ENCODE measurements around the gene RMC1. TPM values are rescaled to one million over a fixed set of nuclear protein-coding genes. Genes with fewer than 3 reads are reported as not detected.
A peak's percentile ranks its signal among the peaks of the same experiment; 100 is the strongest.

Gene RMC1
- polyA plus RNA-seq, 4 donors, result 9.5 to 96.4 (median 44.1) TPM

DNA sequence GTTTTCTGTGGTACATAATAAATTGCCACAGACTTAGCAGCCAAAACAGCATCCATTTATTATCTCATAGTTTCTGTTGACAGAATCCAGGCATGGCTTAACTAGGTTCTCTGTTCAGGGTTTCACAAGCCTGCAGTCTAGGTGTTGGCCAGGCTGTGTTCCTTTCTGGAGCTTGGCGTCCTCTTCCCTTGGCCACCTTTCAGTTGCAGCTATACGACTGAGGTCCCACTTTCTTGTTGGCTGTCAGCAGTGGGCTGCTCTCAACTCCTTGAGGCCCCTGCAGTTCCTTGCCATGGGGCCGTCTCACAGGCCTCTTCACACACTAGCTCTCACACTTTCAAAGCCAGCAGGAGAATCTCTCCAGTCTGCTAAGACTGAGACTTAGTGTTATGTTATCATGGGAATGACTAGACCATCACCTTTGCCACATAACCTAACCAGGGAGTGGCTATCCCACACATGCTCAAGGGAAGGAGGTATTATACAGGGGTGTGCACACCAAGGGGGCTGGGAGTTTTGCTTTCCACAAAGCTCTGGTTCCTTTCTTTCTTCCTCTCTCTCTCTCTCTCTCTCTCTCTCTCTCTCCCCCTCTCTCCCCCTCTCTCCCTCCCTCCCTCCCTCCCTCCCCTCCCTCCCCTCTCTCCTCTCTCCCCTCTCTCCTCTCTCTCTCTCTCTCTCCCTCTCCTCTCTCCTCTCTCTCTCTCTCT lies 34.4 kb upstream of the RMC1 start:
- Histone ChIP-seq H3K4me1 (ENCODE audit: control insufficient read depth in 3 of 3, insufficient read depth in 2 of 3, low read depth in 1 of 3, low read length in 2 of 3) (no peaks in the 10 kb centered on the region), H3K27ac (ENCODE audit: low read depth in 1 of 3, low read length in 2 of 3) (no peak overlapping the region), H3K9me3 (ENCODE audit: control insufficient read depth in 2 of 2, insufficient read depth in 1 of 2, low read depth in 1 of 2, low read length in 1 of 2) (no peaks in the 10 kb centered on the region), H3K27me3 (ENCODE audit: control insufficient read depth in 3 of 3, insufficient read depth in 3 of 3, low read length in 3 of 3) (no peaks in the 10 kb centered on the region), H3K36me3 (ENCODE audit: control insufficient read depth in 3 of 3, insufficient read depth in 2 of 3, low read depth in 1 of 3, low read length in 3 of 3) (peaks cover 8 to 46% (median 33%) of the 10 kb centered on the region in 3 donors), H3K4me3 (ENCODE audit: low read depth in 1 of 3, low read length in 3 of 3) (no peak overlapping the region)
- DNase-seq (no peak), FAIRE-seq (no peak)
- 92 to 96% (median 93%) methylated on average over 3 of the region's 3 CpGs for WGBS, 3 donors

GRCh38 chr18:23470620-23471387 lies 32.5 kb upstream of the RMC1 start:
- peaks cover 8 to 55% (median 37%) of the 10 kb centered on the region in 3 donors for H3K36me3 ChIP-seq (ENCODE audit: control insufficient read depth in 3 of 3, insufficient read depth in 2 of 3, low read depth in 1 of 3, low read length in 3 of 3)
- WGBS, 3 donors, result 94 to 99% (median 96%) methylated on average over 2 of the region's 2 CpGs
- no peak for FAIRE-seq

DNA sequence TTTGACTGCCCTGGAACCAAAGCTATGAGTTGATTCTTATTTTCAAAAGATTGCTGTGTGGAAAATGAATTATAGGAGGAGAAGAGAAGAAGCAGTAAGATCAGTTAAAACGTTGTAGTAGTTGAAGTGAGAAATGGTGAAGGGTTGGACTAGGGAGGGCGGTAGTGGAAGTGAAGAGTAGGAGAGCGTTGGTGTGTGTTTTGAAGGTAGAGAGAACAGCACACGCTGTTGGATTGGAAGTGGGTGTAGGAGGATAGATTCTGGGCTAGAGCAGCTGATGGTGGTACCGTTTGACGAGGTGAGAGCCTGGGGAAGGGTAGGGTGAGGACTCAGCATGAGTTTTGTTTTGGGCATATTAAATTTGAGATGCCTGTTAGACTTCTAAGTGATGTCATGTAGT lies 31.8 kb upstream of the RMC1 start:
- Histone ChIP-seq H3K27me3 (ENCODE audit: control insufficient read depth in 3 of 3, insufficient read depth in 3 of 3, low read length in 3 of 3) (no peaks in the 10 kb centered on the region), H3K9me3 (ENCODE audit: control insufficient read depth in 2 of 2, insufficient read depth in 1 of 2, low read depth in 1 of 2, low read length in 1 of 2) (no peaks in the 10 kb centered on the region), H3K36me3 (ENCODE audit: control insufficient read depth in 3 of 3, insufficient read depth in 2 of 3, low read depth in 1 of 3, low read length in 3 of 3) (peaks cover 11 to 55% (median 32%) of the 10 kb centered on the region in 3 donors), H3K27ac (ENCODE audit: low read depth in 1 of 3, low read length in 2 of 3) (no peak overlapping the region), H3K4me1 (ENCODE audit: control insufficient read depth in 3 of 3, insufficient read depth in 2 of 3, low read depth in 1 of 3, low read length in 2 of 3) (no peaks in the 10 kb centered on the region), H3K4me3 (ENCODE audit: low read depth in 1 of 3, low read length in 3 of 3) (no peak overlapping the region)
- 93 to 95% (median 94%) methylated on average over 6 of the region's 6 CpGs for WGBS, 3 donors
- no peak for FAIRE-seq
- DNase-seq, result no peak

More at GRCh38 chr18:23470620-23471387, 32.5 kb upstream of the RMC1 start:
- Histone ChIP-seq H3K4me3 (ENCODE audit: low read depth in 1 of 3, low read length in 3 of 3) (no peak overlapping the region), H3K4me1 (ENCODE audit: control insufficient read depth in 3 of 3, insufficient read depth in 2 of 3, low read depth in 1 of 3, low read length in 2 of 3) (no peaks in the 10 kb centered on the region), H3K27me3 (ENCODE audit: control insufficient read depth in 3 of 3, insufficient read depth in 3 of 3, low read length in 3 of 3) (no peaks in the 10 kb centered on the region), H3K9me3 (ENCODE audit: control insufficient read depth in 2 of 2, insufficient read depth in 1 of 2, low read depth in 1 of 2, low read length in 1 of 2) (no peaks in the 10 kb centered on the region), H3K27ac (ENCODE audit: low read depth in 1 of 3, low read length in 2 of 3) (no peak overlapping the region)
- no peak for DNase-seq

GRCh38 chr18:23479829-23480505 lies 23.3 kb upstream of the RMC1 start:
- DNase-seq (no peak), FAIRE-seq (no peak)
- Histone ChIP-seq H3K27me3 (ENCODE audit: control insufficient read depth in 3 of 3, insufficient read depth in 3 of 3, low read length in 3 of 3) (no peaks in the 10 kb centered on the region), H3K4me1 (ENCODE audit: control insufficient read depth in 3 of 3, insufficient read depth in 2 of 3, low read depth in 1 of 3, low read length in 2 of 3) (no peaks in the 10 kb centered on the region), H3K36me3 (ENCODE audit: control insufficient read depth in 3 of 3, insufficient read depth in 2 of 3, low read depth in 1 of 3, low read length in 3 of 3) (peaks cover 5 to 50% (median 19%) of the 10 kb centered on the region in 3 donors), H3K27ac (ENCODE audit: low read depth in 1 of 3, low read length in 2 of 3) (no peak overlapping the region), H3K4me3 (ENCODE audit: low read depth in 1 of 3, low read length in 3 of 3) (no peak overlapping the region), H3K9me3 (ENCODE audit: control insufficient read depth in 2 of 2, insufficient read depth in 1 of 2, low read depth in 1 of 2, low read length in 1 of 2) (no peaks in the 10 kb centered on the region)
- 76 to 90% (median 82%) methylated on average over 3 of the region's 3 CpGs for WGBS, 3 donors

GRCh38 chr18:23484561-23485182 lies 18.6 kb upstream of the RMC1 start:
- Histone ChIP-seq H3K36me3 (ENCODE audit: control insufficient read depth in 3 of 3, insufficient read depth in 2 of 3, low read depth in 1 of 3, low read length in 3 of 3) (peaks cover 2 to 15% (median 3%) of the 10 kb centered on the region in 3 donors), H3K27me3 (ENCODE audit: control insufficient read depth in 3 of 3, insufficient read depth in 3 of 3, low read length in 3 of 3) (no peaks in the 10 kb centered on the region), H3K4me3 (ENCODE audit: low read depth in 1 of 3, low read length in 3 of 3) (no peak overlapping the region), H3K9me3 (ENCODE audit: control insufficient read depth in 2 of 2, insufficient read depth in 1 of 2, low read depth in 1 of 2, low read length in 1 of 2) (no peaks in the 10 kb centered on the region), H3K27ac (ENCODE audit: low read depth in 1 of 3, low read length in 2 of 3) (no peak overlapping the region), H3K4me1 (ENCODE audit: control insufficient read depth in 3 of 3, insufficient read depth in 2 of 3, low read depth in 1 of 3, low read length in 2 of 3) (peaks cover 0 to 3% (median 0%) of the 10 kb centered on the region in 3 donors)
- WGBS, 3 donors, result 80 to 82% (median 80%) methylated on average over 8 of the region's 8 CpGs
- FAIRE-seq (no peak), DNase-seq (no peak)

GRCh38 chr18:23485386-23485785 lies 17.9 kb upstream of the RMC1 start:
- H3K4me3 ChIP-seq (ENCODE audit: low read depth in 1 of 3, low read length in 3 of 3), result no peak overlapping the region
- WGBS, 3 donors, result 87 to 95% (median 89%) methylated on average over 7 of the region's 7 CpGs

DNA sequence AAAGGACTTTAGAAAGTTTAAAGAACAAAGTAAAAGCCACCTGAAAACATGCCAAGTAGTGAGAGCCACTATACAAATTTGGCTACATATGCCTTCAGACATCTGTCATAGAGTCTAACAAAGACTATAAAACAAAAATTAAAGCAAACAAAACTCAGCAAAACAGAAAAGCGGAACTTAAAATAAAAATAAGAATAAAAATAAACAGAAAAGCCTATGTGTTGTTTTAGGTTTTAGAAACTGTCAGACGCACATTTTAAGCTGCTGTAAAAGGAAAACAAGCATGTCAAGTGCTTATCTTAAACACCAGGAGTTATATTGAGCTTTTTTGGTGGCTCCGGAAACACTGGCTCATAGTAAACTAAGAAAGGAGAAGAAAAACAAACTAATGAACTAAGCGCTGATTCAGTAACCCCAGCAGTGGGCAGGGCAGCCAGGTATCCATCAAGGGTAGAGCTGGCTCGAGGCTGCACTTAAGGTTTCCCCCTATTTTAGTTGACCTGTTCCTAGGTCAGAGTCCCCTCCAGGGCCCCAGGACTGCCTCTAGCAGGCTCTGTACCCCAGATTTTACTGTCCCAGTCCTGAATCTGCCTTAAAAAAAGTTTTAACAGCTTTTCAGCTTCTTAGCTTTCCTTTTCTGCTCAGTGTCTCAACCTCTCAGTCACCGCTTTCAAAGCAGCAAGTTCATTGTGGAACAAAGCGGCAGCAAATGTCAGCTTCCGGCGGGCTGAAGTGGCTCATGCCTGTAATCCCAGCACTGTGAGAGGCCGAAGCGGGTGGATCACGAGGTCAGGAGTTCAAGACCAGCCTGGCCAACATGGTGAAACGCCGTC lies 15.4 kb upstream of the RMC1 start:
- Histone ChIP-seq H3K4me3 (ENCODE audit: low read depth in 1 of 3, low read length in 3 of 3) (no peak overlapping the region), H3K27ac (ENCODE audit: low read depth in 1 of 3, low read length in 2 of 3) (peak overlapping the region in 1 of 3 donors; percentile 73), H3K4me1 (ENCODE audit: control insufficient read depth in 3 of 3, insufficient read depth in 2 of 3, low read depth in 1 of 3, low read length in 2 of 3) (peaks cover 0 to 3% (median 0%) of the 10 kb centered on the region in 3 donors), H3K9me3 (ENCODE audit: control insufficient read depth in 2 of 2, insufficient read depth in 1 of 2, low read depth in 1 of 2, low read length in 1 of 2) (no peaks in the 10 kb centered on the region), H3K27me3 (ENCODE audit: control insufficient read depth in 3 of 3, insufficient read depth in 3 of 3, low read length in 3 of 3) (no peaks in the 10 kb centered on the region), H3K36me3 (ENCODE audit: control insufficient read depth in 3 of 3, insufficient read depth in 2 of 3, low read depth in 1 of 3, low read length in 3 of 3) (peaks cover 0 to 4% (median 0%) of the 10 kb centered on the region in 3 donors)
- 36 to 58% (median 46%) methylated on average over 14 of the region's 14 CpGs for WGBS, 3 donors
- DNase-seq (peak in 1 of 2 donors; percentile 13), FAIRE-seq (no peak)

More at GRCh38 chr18:23485386-23485785, 17.9 kb upstream of the RMC1 start:
- Histone ChIP-seq H3K27me3 (ENCODE audit: control insufficient read depth in 3 of 3, insufficient read depth in 3 of 3, low read length in 3 of 3) (no peaks in the 10 kb centered on the region), H3K27ac (ENCODE audit: low read depth in 1 of 3, low read length in 2 of 3) (no peak overlapping the region), H3K36me3 (ENCODE audit: control insufficient read depth in 3 of 3, insufficient read depth in 2 of 3, low read depth in 1 of 3, low read length in 3 of 3) (peaks cover 0 to 13% (median 3%) of the 10 kb centered on the region in 3 donors), H3K4me1 (ENCODE audit: control insufficient read depth in 3 of 3, insufficient read depth in 2 of 3, low read depth in 1 of 3, low read length in 2 of 3) (peaks cover 0 to 3% (median 0%) of the 10 kb centered on the region in 3 donors), H3K9me3 (ENCODE audit: control insufficient read depth in 2 of 2, insufficient read depth in 1 of 2, low read depth in 1 of 2, low read length in 1 of 2) (no peaks in the 10 kb centered on the region)
- FAIRE-seq, result no peak
- DNase-seq, result no peak
